ENCODE data around the gene PDE1A. TPM values are rescaled to one million over a fixed set of nuclear protein-coding genes. Genes with fewer than 3 reads are reported as not detected.
A peak's percentile ranks its signal among the peaks of the same experiment; 100 is the strongest.

The PDE1A gene
- total and polyA plus RNA-seq, 12 donors = 4.0 to 17.4 (median 5.8) TPM

DNA sequence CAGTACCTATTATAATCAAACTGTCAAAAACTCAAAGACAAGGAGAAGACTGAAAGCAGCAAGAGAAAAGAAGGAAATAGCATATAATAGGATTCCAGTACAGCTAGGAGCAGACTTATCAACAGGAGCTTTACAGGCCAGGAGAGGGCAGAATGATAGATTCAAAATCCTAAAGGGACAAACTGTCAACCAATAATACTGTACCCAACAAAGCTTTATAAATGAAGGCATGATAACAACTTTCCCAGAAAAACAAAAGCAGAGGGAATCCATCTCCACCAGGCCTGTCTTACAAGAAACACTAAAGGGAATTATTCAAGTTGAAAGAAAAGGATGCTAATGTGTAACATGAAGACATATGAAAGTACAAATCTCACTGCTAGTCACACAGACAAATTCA, 42.0 kb downstream of the PDE1A start:
- H3K9me3 ChIP-seq (replicated peaks in 1 of 3) = no peaks in the 10 kb centered on the region
- no peak overlapping the region for H3K27ac ChIP-seq
- no peak for TF ChIP-seq POLR2A (IDR thresholded peaks at IDR 0.05)
- TF ChIP-seq, protein P1, sequence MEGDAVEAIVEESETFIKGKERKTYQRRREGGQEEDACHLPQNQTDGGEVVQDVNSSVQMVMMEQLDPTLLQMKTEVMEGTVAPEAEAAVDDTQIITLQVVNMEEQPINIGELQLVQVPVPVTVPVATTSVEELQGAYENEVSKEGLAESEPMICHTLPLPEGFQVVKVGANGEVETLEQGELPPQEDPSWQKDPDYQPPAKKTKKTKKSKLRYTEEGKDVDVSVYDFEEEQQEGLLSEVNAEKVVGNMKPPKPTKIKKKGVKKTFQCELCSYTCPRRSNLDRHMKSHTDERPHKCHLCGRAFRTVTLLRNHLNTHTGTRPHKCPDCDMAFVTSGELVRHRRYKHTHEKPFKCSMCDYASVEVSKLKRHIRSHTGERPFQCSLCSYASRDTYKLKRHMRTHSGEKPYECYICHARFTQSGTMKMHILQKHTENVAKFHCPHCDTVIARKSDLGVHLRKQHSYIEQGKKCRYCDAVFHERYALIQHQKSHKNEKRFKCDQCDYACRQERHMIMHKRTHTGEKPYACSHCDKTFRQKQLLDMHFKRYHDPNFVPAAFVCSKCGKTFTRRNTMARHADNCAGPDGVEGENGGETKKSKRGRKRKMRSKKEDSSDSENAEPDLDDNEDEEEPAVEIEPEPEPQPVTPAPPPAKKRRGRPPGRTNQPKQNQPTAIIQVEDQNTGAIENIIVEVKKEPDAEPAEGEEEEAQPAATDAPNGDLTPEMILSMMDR (IDR thresholded peaks at IDR 0.05) = no peak
- no peaks in the 10 kb centered on the region for H3K27me3 ChIP-seq
- intact Hi-C loops (cut with DNase I) = no loop called here
- no peak overlapping the region for H3K4me3 ChIP-seq
- H3K4me1 ChIP-seq (replicated peaks in 1 of 2) = no peaks in the 10 kb centered on the region
- DNase-seq = no peak
- H3K36me3 ChIP-seq (replicated peaks in 1 of 2) = no peaks in the 10 kb centered on the region

- H3K27ac ChIP-seq = no peak overlapping the region
- DNase-seq = no peak
- no peaks in the 10 kb centered on the region for H3K36me3 ChIP-seq (replicated peaks in 1 of 2)
- WGBS, 4 donors = 85 to 92% (median 88%) methylated on average over 8 of the region's 8 CpGs
- no peaks in the 10 kb centered on the region for H3K9me3 ChIP-seq (replicated peaks in 1 of 3)
- no peak overlapping the region for H3K4me3 ChIP-seq
- no peaks in the 10 kb centered on the region for H3K27me3 ChIP-seq
- H3K4me1 ChIP-seq (replicated peaks in 1 of 2) = no peaks in the 10 kb centered on the region
- TF ChIP-seq, protein P1 (IDR thresholded peaks at IDR 0.05) = no peak
- TF ChIP-seq POLR2A (IDR thresholded peaks at IDR 0.05) = no peak
- intact Hi-C loops (cut with DNase I) = no loop called here
These were observed 45.6 kb downstream of the PDE1A start for GRCh38 chr2:182381225-182381624.

- intact Hi-C loops (cut with DNase I) = no loop called here
- no peaks in the 10 kb centered on the region for H3K36me3 ChIP-seq (replicated peaks in 1 of 2)
- no peak overlapping the region for H3K4me3 ChIP-seq
- H3K9me3 ChIP-seq (replicated peaks in 1 of 3) = no peaks in the 10 kb centered on the region
- no peak overlapping the region for H3K27ac ChIP-seq
- no peaks in the 10 kb centered on the region for H3K27me3 ChIP-seq
- 5 to 13% (median 10%) methylated on average over 1 of the region's 1 CpG for WGBS, 4 donors
- no peak for TF ChIP-seq POLR2A (IDR thresholded peaks at IDR 0.05)
- TF ChIP-seq, protein P1 (IDR thresholded peaks at IDR 0.05) = no peak
- H3K4me1 ChIP-seq (replicated peaks in 1 of 2) = no peaks in the 10 kb centered on the region
- DNase-seq = no peak
These were observed 47.6 kb downstream of the PDE1A start for GRCh38 chr2:182379241-182379640.

DNA sequence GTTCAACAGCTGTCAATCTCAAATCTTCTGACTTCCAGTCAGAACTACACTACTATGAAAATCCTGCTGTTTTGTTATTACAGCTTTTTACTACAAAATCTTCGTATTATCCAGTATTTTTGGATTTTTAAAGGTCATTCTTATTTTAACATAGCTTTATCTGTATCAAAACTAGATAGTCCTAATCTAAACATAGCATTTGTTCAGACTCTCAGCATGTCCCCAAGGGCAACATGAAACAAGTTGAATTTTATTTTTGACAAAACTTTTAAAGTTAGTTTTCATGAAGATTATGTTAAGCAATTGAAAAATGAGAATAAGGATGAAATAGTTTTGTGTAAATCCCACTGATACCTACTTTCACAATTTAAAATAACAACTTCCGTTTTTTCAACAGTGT, 48.1 kb downstream of the PDE1A start:
- Histone ChIP-seq H3K27ac (peak overlapping the region in 1 of 5 donors; percentile 0), H3K4me1 (replicated peaks in 1 of 2) (no peaks in the 10 kb centered on the region), H3K36me3 (replicated peaks in 1 of 2) (no peaks in the 10 kb centered on the region), H3K4me3 (no peak overlapping the region), H3K27me3 (no peaks in the 10 kb centered on the region), H3K9me3 (replicated peaks in 1 of 3) (no peaks in the 10 kb centered on the region)
- WGBS, 4 donors = 28 to 41% (median 29%) methylated on average over 2 of the region's 2 CpGs
- intact Hi-C loops (cut with DNase I) = no loop called here
- TF ChIP-seq, protein P1 (IDR thresholded peaks at IDR 0.05) = no peak
- no peak for TF ChIP-seq POLR2A (IDR thresholded peaks at IDR 0.05)
- DNase-seq = no peak

Data from adrenal gland (tissue), 12 donors.